Progenitor cell of endocrine pancreas (in vitro differentiated cells): Measurements from ENCODE around the gene DUSP22. TPM values are rescaled to one million over a fixed set of nuclear protein-coding genes. Genes with fewer than 3 reads are reported as not detected.

ENCODE experiments used
- DNase-seq: peaks from one replicate; pipeline ENCODE4 v3.0.0; 2021; ENCODE audit warnings: low spot score; ENCODE audit not compliant: unreplicated experiment
- H3K27ac Mint-ChIP-seq: 2 replicates; pipeline ENCODE4 v1.8.0; 2021; ENCODE audit warnings: mild to moderate bottlenecking, moderate library complexity, mixed read lengths
- H3K27me3 Mint-ChIP-seq: 2 replicates; pipeline ENCODE4 v1.8.0; 2021; ENCODE audit warnings: mixed read lengths
- H3K36me3 Mint-ChIP-seq: 2 replicates; pipeline ENCODE4 v1.8.0; 2022; ENCODE audit warnings: mixed read lengths; ENCODE audit not compliant: insufficient read depth
- H3K4me1 Mint-ChIP-seq: 2 replicates; pipeline ENCODE4 v1.8.0; 2021; ENCODE audit warnings: low read depth, mixed read lengths
- H3K4me3 Mint-ChIP-seq: 2 replicates; pipeline ENCODE4 v1.8.0; 2021; ENCODE audit warnings: low read depth, mild to moderate bottlenecking, moderate library complexity, mixed read lengths
- H3K9me3 Mint-ChIP-seq: 2 replicates; pipeline ENCODE4 v1.8.0; 2021; ENCODE audit warnings: low read depth, mixed read lengths
- CTCF ChIP-seq: fragments of 200-600 bp; sonication (generic); IDR thresholded peaks from one replicate; pipeline ENCODE4 v1.5.0; 2021; ENCODE audit warnings: antibody characterized with exemption, mild to moderate bottlenecking; ENCODE audit not compliant: unreplicated experiment
- total RNA-seq: library from RNA; stranded (reverse); gene quantifications from 2 replicates; pipeline ENCODE4 v1.2.1, GENCODE V29; 2021

The DUSP22 gene
- total RNA-seq, 1 donor from 2014 or later, result 40.4 TPM

GRCh38 chr6:305371-306206 is 13.3 kb downstream of the DUSP22 start:
- no peak for TF ChIP-seq CTCF
- peaks cover 12% of the 10 kb centered on the region for H3K9me3 Mint-ChIP-seq

GRCh38 chr6:306641-307061 is 14.4 kb downstream of the DUSP22 start:
- Mint-ChIP-seq H3K27me3 (no peaks in the 10 kb centered on the region), H3K9me3 (peaks cover 12% of the 10 kb centered on the region), H3K4me1 (no peaks in the 10 kb centered on the region), H3K36me3 (peaks cover 4% of the 10 kb centered on the region), H3K27ac (no peak overlapping the region), H3K4me3 (no peak overlapping the region)
- no peak for DNase-seq
- no peak for TF ChIP-seq CTCF

More at GRCh38 chr6:305371-306206, 13.3 kb downstream of the DUSP22 start:
- H3K4me3 Mint-ChIP-seq, result no peak overlapping the region
- H3K36me3 Mint-ChIP-seq, result peaks cover 3% of the 10 kb centered on the region
- DNase-seq, result no peak
- no peak overlapping the region for H3K27ac Mint-ChIP-seq
- H3K4me1 Mint-ChIP-seq, result no peaks in the 10 kb centered on the region
- H3K27me3 Mint-ChIP-seq, result no peaks in the 10 kb centered on the region

- no peaks in the 10 kb centered on the region for H3K4me1 Mint-ChIP-seq
- no peaks in the 10 kb centered on the region for H3K27me3 Mint-ChIP-seq
- H3K4me3 Mint-ChIP-seq, result no peak overlapping the region
- H3K36me3 Mint-ChIP-seq, result peaks cover 5% of the 10 kb centered on the region
- no peak overlapping the region for H3K27ac Mint-ChIP-seq
- H3K9me3 Mint-ChIP-seq, result peaks cover 18% of the 10 kb centered on the region
- TF ChIP-seq CTCF, result no peak
- no peak for DNase-seq
Observed at GRCh38 chr6:307065-307814, 15.0 kb downstream of the DUSP22 start.

- Mint-ChIP-seq H3K27ac (no peak overlapping the region), H3K27me3 (no peaks in the 10 kb centered on the region), H3K9me3 (peaks cover 20% of the 10 kb centered on the region), H3K4me3 (no peak overlapping the region), H3K4me1 (no peaks in the 10 kb centered on the region), H3K36me3 (peaks cover 5% of the 10 kb centered on the region)
- no peak for DNase-seq
- no peak for TF ChIP-seq CTCF
Observed at GRCh38 chr6:307874-308273, 15.6 kb downstream of the DUSP22 start.

- no peak overlapping the region for H3K27ac Mint-ChIP-seq
- TF ChIP-seq CTCF, result no peak
- peaks cover 20% of the 10 kb centered on the region for H3K9me3 Mint-ChIP-seq
- no peak for DNase-seq
- no peak overlapping the region for H3K4me3 Mint-ChIP-seq
- H3K4me1 Mint-ChIP-seq, result peaks cover 3% of the 10 kb centered on the region
- H3K36me3 Mint-ChIP-seq, result peaks cover 5% of the 10 kb centered on the region
- no peaks in the 10 kb centered on the region for H3K27me3 Mint-ChIP-seq
Observed at GRCh38 chr6:308307-308706, 16.0 kb downstream of the DUSP22 start.
